ENCODE data around the gene PDIA3. TPM values are rescaled to one million over a fixed set of nuclear protein-coding genes. Genes with fewer than 3 reads are reported as not detected.

Gene PDIA3
- total and polyA plus RNA-seq, 2 of the 13 experiments (the other 11 are each of a cell fraction or from before 2014, with no cell fraction given): 238 to 433 TPM

DNA sequence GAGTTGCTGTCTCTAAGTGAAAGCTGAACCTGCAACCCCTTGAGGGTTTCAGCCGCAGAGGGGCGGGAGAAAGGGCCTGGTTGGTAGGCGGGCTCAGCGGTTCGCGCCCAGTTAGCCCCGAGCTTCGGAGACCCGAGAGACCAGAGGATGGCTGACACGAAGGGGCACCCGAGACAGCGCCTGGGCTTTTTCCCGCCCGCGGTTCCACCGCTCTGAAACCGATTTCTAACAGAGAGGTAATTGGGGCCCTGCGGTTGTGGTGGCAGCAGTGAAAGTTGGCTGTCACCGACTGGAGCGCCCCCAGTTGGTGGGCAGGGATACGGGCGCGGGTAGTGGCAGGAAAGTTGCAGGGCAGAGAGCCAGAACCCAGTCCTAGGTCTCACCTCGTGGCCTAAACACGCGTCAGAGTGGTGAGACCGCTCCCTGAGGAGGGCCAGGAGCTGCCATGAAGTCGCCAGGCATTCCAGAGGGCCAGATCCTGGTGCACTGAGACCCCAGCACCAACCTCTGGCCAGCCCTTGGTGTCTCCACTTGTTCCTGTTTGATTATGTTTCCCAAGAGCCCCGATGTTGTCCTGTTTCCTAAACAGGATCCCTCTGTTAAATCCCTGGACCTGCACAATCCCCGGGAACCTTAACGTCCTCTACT is 31.2 kb downstream of the PDIA3 start (continued):
- TF ChIP-seq TCF7L2 (IDR thresholded peaks at IDR 0.05; ENCODE audit: low read depth, low read length) (no peak), ZNF350 (CRISPR knock-in tag; IDR thresholded peaks at IDR 0.05; ENCODE audit: borderline replicate concordance, low read depth) (peak; percentile 21; the same call in 1 of the 2 replicates), ATAD3A (CRISPR knock-in tag; IDR thresholded peaks at IDR 0.05) (no peak), ZNF10 (CRISPR knock-in tag; IDR thresholded peaks at IDR 0.05; ENCODE audit: borderline replicate concordance, low read depth) (no peak), DBP (CRISPR knock-in tag; IDR thresholded peaks at IDR 0.05; ENCODE audit: not compliant biosample characterization) (no peak), ZNF260 (CRISPR knock-in tag; IDR thresholded peaks at IDR 0.05; ENCODE audit: borderline replicate concordance, low read depth) (no peak), CCAR2 (optimal IDR thresholded peaks at IDR 0.05; ENCODE audit: low read depth, low read length) (no peak), ZNF34 (CRISPR knock-in tag; IDR thresholded peaks at IDR 0.05; ENCODE audit: borderline replicate concordance) (no peak; the same call in 1 of the 2 replicates), ZNF225 (CRISPR knock-in tag; IDR thresholded peaks at IDR 0.05) (no peak), ZFP41 (CRISPR knock-in tag; IDR thresholded peaks at IDR 0.05; ENCODE audit: borderline replicate concordance) (no peak; the same call in 1 of the 2 replicates)
- TF ChIP-seq, protein P1, sequence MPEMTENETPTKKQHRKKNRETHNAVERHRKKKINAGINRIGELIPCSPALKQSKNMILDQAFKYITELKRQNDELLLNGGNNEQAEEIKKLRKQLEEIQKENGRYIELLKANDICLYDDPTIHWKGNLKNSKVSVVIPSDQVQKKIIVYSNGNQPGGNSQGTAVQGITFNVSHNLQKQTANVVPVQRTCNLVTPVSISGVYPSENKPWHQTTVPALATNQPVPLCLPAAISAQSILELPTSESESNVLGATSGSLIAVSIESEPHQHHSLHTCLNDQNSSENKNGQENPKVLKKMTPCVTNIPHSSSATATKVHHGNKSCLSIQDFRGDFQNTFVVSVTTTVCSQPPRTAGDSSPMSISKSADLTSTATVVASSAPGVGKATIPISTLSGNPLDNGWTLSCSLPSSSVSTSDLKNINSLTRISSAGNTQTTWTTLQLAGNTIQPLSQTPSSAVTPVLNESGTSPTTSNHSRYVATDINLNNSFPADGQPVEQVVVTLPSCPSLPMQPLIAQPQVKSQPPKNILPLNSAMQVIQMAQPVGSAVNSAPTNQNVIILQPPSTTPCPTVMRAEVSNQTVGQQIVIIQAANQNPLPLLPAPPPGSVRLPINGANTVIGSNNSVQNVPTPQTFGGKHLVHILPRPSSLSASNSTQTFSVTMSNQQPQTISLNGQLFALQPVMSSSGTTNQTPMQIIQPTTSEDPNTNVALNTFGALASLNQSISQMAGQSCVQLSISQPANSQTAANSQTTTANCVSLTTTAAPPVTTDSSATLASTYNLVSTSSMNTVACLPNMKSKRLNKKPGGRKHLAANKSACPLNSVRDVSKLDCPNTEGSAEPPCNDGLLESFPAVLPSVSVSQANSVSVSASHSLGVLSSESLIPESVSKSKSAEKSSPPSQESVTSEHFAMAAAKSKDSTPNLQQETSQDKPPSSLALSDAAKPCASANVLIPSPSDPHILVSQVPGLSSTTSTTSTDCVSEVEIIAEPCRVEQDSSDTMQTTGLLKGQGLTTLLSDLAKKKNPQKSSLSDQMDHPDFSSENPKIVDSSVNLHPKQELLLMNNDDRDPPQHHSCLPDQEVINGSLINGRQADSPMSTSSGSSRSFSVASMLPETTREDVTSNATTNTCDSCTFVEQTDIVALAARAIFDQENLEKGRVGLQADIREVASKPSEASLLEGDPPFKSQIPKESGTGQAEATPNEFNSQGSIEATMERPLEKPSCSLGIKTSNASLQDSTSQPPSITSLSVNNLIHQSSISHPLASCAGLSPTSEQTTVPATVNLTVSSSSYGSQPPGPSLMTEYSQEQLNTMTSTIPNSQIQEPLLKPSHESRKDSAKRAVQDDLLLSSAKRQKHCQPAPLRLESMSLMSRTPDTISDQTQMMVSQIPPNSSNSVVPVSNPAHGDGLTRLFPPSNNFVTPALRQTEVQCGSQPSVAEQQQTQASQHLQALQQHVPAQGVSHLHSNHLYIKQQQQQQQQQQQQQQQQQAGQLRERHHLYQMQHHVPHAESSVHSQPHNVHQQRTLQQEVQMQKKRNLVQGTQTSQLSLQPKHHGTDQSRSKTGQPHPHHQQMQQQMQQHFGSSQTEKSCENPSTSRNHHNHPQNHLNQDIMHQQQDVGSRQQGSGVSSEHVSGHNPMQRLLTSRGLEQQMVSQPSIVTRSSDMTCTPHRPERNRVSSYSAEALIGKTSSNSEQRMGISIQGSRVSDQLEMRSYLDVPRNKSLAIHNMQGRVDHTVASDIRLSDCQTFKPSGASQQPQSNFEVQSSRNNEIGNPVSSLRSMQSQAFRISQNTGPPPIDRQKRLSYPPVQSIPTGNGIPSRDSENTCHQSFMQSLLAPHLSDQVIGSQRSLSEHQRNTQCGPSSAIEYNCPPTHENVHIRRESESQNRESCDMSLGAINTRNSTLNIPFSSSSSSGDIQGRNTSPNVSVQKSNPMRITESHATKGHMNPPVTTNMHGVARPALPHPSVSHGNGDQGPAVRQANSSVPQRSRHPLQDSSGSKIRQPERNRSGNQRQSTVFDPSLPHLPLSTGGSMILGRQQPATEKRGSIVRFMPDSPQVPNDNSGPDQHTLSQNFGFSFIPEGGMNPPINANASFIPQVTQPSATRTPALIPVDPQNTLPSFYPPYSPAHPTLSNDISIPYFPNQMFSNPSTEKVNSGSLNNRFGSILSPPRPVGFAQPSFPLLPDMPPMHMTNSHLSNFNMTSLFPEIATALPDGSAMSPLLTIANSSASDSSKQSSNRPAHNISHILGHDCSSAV (CRISPR knock-in tag; IDR thresholded peaks at IDR 0.05; ENCODE audit: borderline replicate concordance): no peak
- TF ChIP-seq, protein P2, sequence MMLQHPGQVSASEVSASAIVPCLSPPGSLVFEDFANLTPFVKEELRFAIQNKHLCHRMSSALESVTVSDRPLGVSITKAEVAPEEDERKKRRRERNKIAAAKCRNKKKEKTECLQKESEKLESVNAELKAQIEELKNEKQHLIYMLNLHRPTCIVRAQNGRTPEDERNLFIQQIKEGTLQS (CRISPR knock-in tag; IDR thresholded peaks at IDR 0.05): no peak
- TF ChIP-seq, protein P3, sequence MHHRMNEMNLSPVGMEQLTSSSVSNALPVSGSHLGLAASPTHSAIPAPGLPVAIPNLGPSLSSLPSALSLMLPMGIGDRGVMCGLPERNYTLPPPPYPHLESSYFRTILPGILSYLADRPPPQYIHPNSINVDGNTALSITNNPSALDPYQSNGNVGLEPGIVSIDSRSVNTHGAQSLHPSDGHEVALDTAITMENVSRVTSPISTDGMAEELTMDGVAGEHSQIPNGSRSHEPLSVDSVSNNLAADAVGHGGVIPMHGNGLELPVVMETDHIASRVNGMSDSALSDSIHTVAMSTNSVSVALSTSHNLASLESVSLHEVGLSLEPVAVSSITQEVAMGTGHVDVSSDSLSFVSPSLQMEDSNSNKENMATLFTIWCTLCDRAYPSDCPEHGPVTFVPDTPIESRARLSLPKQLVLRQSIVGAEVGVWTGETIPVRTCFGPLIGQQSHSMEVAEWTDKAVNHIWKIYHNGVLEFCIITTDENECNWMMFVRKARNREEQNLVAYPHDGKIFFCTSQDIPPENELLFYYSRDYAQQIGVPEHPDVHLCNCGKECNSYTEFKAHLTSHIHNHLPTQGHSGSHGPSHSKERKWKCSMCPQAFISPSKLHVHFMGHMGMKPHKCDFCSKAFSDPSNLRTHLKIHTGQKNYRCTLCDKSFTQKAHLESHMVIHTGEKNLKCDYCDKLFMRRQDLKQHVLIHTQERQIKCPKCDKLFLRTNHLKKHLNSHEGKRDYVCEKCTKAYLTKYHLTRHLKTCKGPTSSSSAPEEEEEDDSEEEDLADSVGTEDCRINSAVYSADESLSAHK (CRISPR knock-in tag; IDR thresholded peaks at IDR 0.05; ENCODE audit: borderline replicate concordance): no peak
- TF ChIP-seq, protein P4, sequence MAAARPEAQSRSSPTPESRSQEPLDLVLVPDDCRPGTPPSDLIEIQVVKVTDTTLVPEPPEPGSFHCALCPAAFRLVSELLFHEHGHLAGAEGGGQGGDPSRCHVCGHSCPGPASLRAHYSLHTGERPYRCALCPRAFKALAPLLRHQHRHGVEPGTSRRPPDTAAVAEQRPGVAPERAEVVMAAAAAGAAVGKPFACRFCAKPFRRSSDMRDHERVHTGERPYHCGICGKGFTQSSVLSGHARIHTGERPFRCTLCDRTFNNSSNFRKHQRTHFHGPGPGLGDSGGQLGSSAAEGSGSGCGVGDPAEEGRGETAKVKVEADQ (CRISPR knock-in tag; IDR thresholded peaks at IDR 0.05; ENCODE audit: borderline replicate concordance): no peak

All from HepG2 (cell line).